ENCODE measurements around the gene RAB39A.
"Not testable (repeated sequence)": the region's sequence is repeated elsewhere in the genome, so short reads cannot be mapped to it uniquely, and the experiment has no call there.

RAB39A gene

GRCh38 chr11:107908211-107908610 is 20.0 kb upstream of the RAB39A start:
- no peak overlapping the region for H2AFZ ChIP-seq (ENCODE audit: low read depth, low read length)
- H3K4me2 ChIP-seq (ENCODE audit: insufficient read depth, low read length), result no peak overlapping the region
- DNase-seq, result no peak
- no peaks in the 10 kb centered on the region for H3K9me3 ChIP-seq (ENCODE audit: insufficient read depth, low read length, severe bottlenecking)
- H3K4me1 ChIP-seq (ENCODE audit: insufficient read depth, low read length), result no peaks in the 10 kb centered on the region
- ATAC-seq (ENCODE audit: insufficient read depth, low read depth), result no peak
- H3K4me3 ChIP-seq (ENCODE audit: low read depth in 1 of 2, low read length in 2 of 2), result no peak overlapping the region
- H4K20me1 ChIP-seq (ENCODE audit: insufficient read depth, low read length), result no peaks in the 10 kb centered on the region
- H3K36me3 ChIP-seq (ENCODE audit: insufficient read depth, low read length), result no peaks in the 10 kb centered on the region
- H3K27ac ChIP-seq (ENCODE audit: low read length), result no peak overlapping the region
- TF ChIP-seq EZH2 (IDR thresholded peaks at IDR 0.05; ENCODE audit: borderline replicate concordance, low read depth, low read length, severe bottlenecking), result no peak
- TF ChIP-seq, protein P1, sequence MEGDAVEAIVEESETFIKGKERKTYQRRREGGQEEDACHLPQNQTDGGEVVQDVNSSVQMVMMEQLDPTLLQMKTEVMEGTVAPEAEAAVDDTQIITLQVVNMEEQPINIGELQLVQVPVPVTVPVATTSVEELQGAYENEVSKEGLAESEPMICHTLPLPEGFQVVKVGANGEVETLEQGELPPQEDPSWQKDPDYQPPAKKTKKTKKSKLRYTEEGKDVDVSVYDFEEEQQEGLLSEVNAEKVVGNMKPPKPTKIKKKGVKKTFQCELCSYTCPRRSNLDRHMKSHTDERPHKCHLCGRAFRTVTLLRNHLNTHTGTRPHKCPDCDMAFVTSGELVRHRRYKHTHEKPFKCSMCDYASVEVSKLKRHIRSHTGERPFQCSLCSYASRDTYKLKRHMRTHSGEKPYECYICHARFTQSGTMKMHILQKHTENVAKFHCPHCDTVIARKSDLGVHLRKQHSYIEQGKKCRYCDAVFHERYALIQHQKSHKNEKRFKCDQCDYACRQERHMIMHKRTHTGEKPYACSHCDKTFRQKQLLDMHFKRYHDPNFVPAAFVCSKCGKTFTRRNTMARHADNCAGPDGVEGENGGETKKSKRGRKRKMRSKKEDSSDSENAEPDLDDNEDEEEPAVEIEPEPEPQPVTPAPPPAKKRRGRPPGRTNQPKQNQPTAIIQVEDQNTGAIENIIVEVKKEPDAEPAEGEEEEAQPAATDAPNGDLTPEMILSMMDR (IDR thresholded peaks at IDR 0.05; ENCODE audit: borderline replicate concordance, extremely low read depth, low read length, poor library complexity, severe bottlenecking), result no peak
- no peaks in the 10 kb centered on the region for H3K27me3 ChIP-seq (ENCODE audit: insufficient read depth, low read length, poor library complexity)
- no peak overlapping the region for H3K9ac ChIP-seq (ENCODE audit: low read depth, low read length)
- H3K79me2 ChIP-seq (ENCODE audit: insufficient read depth, low read length), result no peaks in the 10 kb centered on the region

DNA sequence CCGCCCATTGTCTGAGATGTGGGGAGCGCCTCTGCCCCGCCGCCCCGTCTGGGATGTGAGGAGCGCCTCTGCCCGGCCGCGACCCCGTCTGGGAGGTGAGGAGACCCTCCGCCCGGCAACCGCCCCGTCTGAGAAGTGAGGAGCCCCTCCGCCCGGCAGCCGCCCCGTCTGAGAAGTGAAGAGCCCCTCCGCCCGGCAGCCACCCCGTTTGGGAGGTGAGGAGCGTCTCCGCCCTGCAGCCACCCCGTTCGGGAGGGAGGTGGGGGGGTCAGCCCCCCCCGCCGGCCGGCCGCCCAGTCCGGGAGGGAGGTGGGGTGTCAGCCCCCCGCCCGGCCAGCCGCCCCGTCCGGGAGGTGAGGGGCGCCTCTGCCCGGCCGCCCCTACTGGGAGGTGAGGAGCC is 15.8 kb upstream of the RAB39A start:
- not testable (repeated sequence) for ATAC-seq (ENCODE audit: insufficient read depth, low read depth); H3K9ac ChIP-seq (ENCODE audit: low read depth, low read length); H3K9me3 ChIP-seq (ENCODE audit: insufficient read depth, low read length, severe bottlenecking); H3K79me2 ChIP-seq (ENCODE audit: insufficient read depth, low read length); H4K20me1 ChIP-seq (ENCODE audit: insufficient read depth, low read length); H2AFZ ChIP-seq (ENCODE audit: low read depth, low read length); H3K27me3 ChIP-seq (ENCODE audit: insufficient read depth, low read length, poor library complexity); H3K4me1 ChIP-seq (ENCODE audit: insufficient read depth, low read length); H3K27ac ChIP-seq (ENCODE audit: low read length); H3K4me2 ChIP-seq (ENCODE audit: insufficient read depth, low read length); H3K36me3 ChIP-seq (ENCODE audit: insufficient read depth, low read length); H3K4me3 ChIP-seq (ENCODE audit: low read depth in 1 of 2, low read length in 2 of 2); DNase-seq

DNA sequence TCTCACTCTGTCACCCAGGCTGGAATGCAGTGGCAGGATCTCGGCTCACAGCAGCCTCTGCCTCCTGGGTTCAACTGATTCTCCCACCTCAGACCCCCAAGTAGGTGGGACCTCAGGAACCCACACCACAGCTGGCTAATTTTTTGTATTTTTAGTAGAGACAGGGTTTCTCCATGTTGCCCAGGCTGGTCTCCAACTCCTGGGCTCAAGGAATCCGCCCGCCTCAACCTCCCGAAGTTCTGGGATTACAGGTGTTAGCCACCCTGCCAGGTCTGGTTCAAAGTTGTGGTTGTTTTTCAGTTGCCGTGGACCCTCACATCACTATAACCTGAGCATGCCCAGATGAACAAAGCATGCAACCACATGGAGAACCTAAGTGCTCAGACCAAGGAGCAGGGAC is 13.0 kb upstream of the RAB39A start:
- TF ChIP-seq, protein P1 (IDR thresholded peaks at IDR 0.05; ENCODE audit: borderline replicate concordance, extremely low read depth, low read length, poor library complexity, severe bottlenecking), result no peak
- TF ChIP-seq EZH2 (IDR thresholded peaks at IDR 0.05; ENCODE audit: borderline replicate concordance, low read depth, low read length, severe bottlenecking), result no peak
- no peak overlapping the region for H3K9ac ChIP-seq (ENCODE audit: low read depth, low read length)
- DNase-seq, result no peak
- H3K4me3 ChIP-seq (ENCODE audit: low read depth in 1 of 2, low read length in 2 of 2), result no peak overlapping the region
- no peaks in the 10 kb centered on the region for H4K20me1 ChIP-seq (ENCODE audit: insufficient read depth, low read length)
- H3K27ac ChIP-seq (ENCODE audit: low read length), result no peak overlapping the region
- no peaks in the 10 kb centered on the region for H3K36me3 ChIP-seq (ENCODE audit: insufficient read depth, low read length)
- no peak overlapping the region for H2AFZ ChIP-seq (ENCODE audit: low read depth, low read length)
- no peak overlapping the region for H3K4me2 ChIP-seq (ENCODE audit: insufficient read depth, low read length)
- no peaks in the 10 kb centered on the region for H3K9me3 ChIP-seq (ENCODE audit: insufficient read depth, low read length, severe bottlenecking)
- no peaks in the 10 kb centered on the region for H3K4me1 ChIP-seq (ENCODE audit: insufficient read depth, low read length)
- H3K27me3 ChIP-seq (ENCODE audit: insufficient read depth, low read length, poor library complexity), result no peaks in the 10 kb centered on the region
- ATAC-seq (ENCODE audit: insufficient read depth, low read depth), result no peak
- H3K79me2 ChIP-seq (ENCODE audit: insufficient read depth, low read length), result no peaks in the 10 kb centered on the region

- no peak overlapping the region for H3K9ac ChIP-seq (ENCODE audit: low read depth, low read length)
- H3K27me3 ChIP-seq (ENCODE audit: insufficient read depth, low read length, poor library complexity), result no peaks in the 10 kb centered on the region
- no peak overlapping the region for H2AFZ ChIP-seq (ENCODE audit: low read depth, low read length)
- no peaks in the 10 kb centered on the region for H3K4me1 ChIP-seq (ENCODE audit: insufficient read depth, low read length)
- DNase-seq (peak; percentile 25), ATAC-seq (ENCODE audit: insufficient read depth, low read depth) (peak; percentile 50; the same call in 1 of the 3 replicates)
- no peak overlapping the region for H3K4me2 ChIP-seq (ENCODE audit: insufficient read depth, low read length)
- no peak overlapping the region for H3K27ac ChIP-seq (ENCODE audit: low read length)
- TF ChIP-seq EZH2 (IDR thresholded peaks at IDR 0.05; ENCODE audit: borderline replicate concordance, low read depth, low read length, severe bottlenecking), result no peak
- TF ChIP-seq, protein P1 (IDR thresholded peaks at IDR 0.05; ENCODE audit: borderline replicate concordance, extremely low read depth, low read length, poor library complexity, severe bottlenecking), result peak; percentile 56
- no peaks in the 10 kb centered on the region for H4K20me1 ChIP-seq (ENCODE audit: insufficient read depth, low read length)
- H3K9me3 ChIP-seq (ENCODE audit: insufficient read depth, low read length, severe bottlenecking), result no peaks in the 10 kb centered on the region
- H3K79me2 ChIP-seq (ENCODE audit: insufficient read depth, low read length), result no peaks in the 10 kb centered on the region
- H3K36me3 ChIP-seq (ENCODE audit: insufficient read depth, low read length), result no peaks in the 10 kb centered on the region
- no peak overlapping the region for H3K4me3 ChIP-seq (ENCODE audit: low read depth in 1 of 2, low read length in 2 of 2)
Observed at GRCh38 chr11:107916671-107917241, 11.5 kb upstream of the RAB39A start.

Data from DND-41 (cell line).